GM12878 (cell line): ENCODE data around the gene FAM229A. TPM values are rescaled to one million over a fixed set of nuclear protein-coding genes. Genes with fewer than 3 reads are reported as not detected.

Experiments
- ATAC-seq: fragments of 200-7000 bp; cut with Tn5 transposase; 3 replicates; pipeline ENCODE4 v1.9.1; 2020; ENCODE audit warnings: mild to moderate bottlenecking, moderate library complexity
- BruUV-seq: library from RNA; stranded (reverse); fragments of 400-500 nt; replicated peaks from 2 replicates; lab custom pipeline; 2021; lab: Mats Ljungman, UMichigan
- CTCF ChIA-PET: fragments of 300-600 bp; sonication (Branson Sonifier 250); formaldehyde crosslinking; extraction: SDS; loops from one replicate; lab custom pipeline; 2021; ENCODE audit warnings: inconsistent platforms; lab: Yijun Ruan, JAX
- POLR2A ChIA-PET: fragments of 350-600 bp; formaldehyde crosslinking; extraction: SDS; loops from one replicate; lab custom pipeline; 2021; ENCODE audit warnings: inconsistent platforms; lab: Charles Lee
- RAD21 ChIA-PET: fragments of 300-600 bp; sonication (Branson Sonifier 250); formaldehyde crosslinking; loops from one replicate; lab custom pipeline; 2023; ENCODE audit warnings: antibody characterized with exemption; ENCODE audit not compliant: unreplicated experiment; lab: Charles Lee
- SMC1A ChIA-PET: fragments of 300-600 bp; sonication (Branson Sonifier 250); formaldehyde crosslinking; loops from one replicate; lab custom pipeline; 2023; ENCODE audit not compliant: unreplicated experiment, uncharacterized antibody; lab: Charles Lee
- DNase-seq: peaks from one replicate; pipeline ENCODE4 v3.0.0-alpha.2; 2011; ENCODE audit warnings: low read depth, low spot score
- FAIRE-seq: peaks from 3 replicates; lab custom pipeline; 2011; peaks lifted over from hg19 to GRCh38; lab: Jason Lieb, UNC
- H2AFZ ChIP-seq: 2 replicates; pipeline ENCODE4 v1.6.0; 2011; ENCODE audit warnings: low read depth, low read length, control low read depth; ENCODE audit not compliant: control insufficient read depth
- H3K27ac ChIP-seq: 2 replicates; pipeline ENCODE4 v1.5.1; 2011; ENCODE audit warnings: control low read depth; ENCODE audit not compliant: control insufficient read depth, insufficient read depth
- H3K27me3 ChIP-seq, 2 experiments: replicated peaks in 1 of 2; 2 replicates each; pipeline versions ENCODE4 v1.6.0 to v1.6.1; 2011; ENCODE audit warnings: low read length in 1 of 2; ENCODE audit not compliant: control insufficient read depth in 2 of 2, insufficient read depth in 2 of 2
- H3K36me3 ChIP-seq, 2 experiments: 2 replicates each; pipeline ENCODE4 v1.5.1; 2011; ENCODE audit warnings: low read length in 1 of 2; ENCODE audit not compliant: control insufficient read depth in 2 of 2, insufficient read depth in 2 of 2
- H3K4me1 ChIP-seq: 2 replicates; pipeline ENCODE4 v1.6.1; 2011; ENCODE audit warnings: mild to moderate bottlenecking, low read length, moderate library complexity, mixed read lengths; ENCODE audit not compliant: control insufficient read depth, insufficient read depth
- H3K4me2 ChIP-seq: 2 replicates; pipeline ENCODE4 v1.6.0; 2011; ENCODE audit warnings: control low read depth; ENCODE audit not compliant: control insufficient read depth, insufficient read depth
- H3K4me3 ChIP-seq: fragments of 200-600 bp; sonication (generic); 2 replicates; pipeline ENCODE4 v1.5.1; 2016
- H3K79me2 ChIP-seq: 2 replicates; pipeline ENCODE4 v1.6.0; 2011; ENCODE audit warnings: low read length; ENCODE audit not compliant: control insufficient read depth, insufficient read depth
- H3K9ac ChIP-seq: 2 replicates; pipeline ENCODE4 v1.8.0; 2011; ENCODE audit warnings: low read length, control low read depth, mixed read lengths; ENCODE audit not compliant: control insufficient read depth, insufficient read depth
- H3K9me3 ChIP-seq: replicated peaks from 3 replicates; pipeline ENCODE4 v1.5.1; 2011; ENCODE audit warnings: mild to moderate bottlenecking, low read length; ENCODE audit not compliant: control insufficient read depth, insufficient read depth
- H4K20me1 ChIP-seq: 2 replicates; pipeline ENCODE4 v1.6.0; 2011; ENCODE audit not compliant: control insufficient read depth, insufficient read depth
- BMI1 ChIP-seq: fragments of 450-650 bp; IDR thresholded peaks from 2 replicates; pipeline ENCODE4 v1.6.1; 2016; ENCODE audit warnings: mild to moderate bottlenecking, moderate library complexity, borderline replicate concordance
- CBFB ChIP-seq: IDR thresholded peaks from 2 replicates; pipeline ENCODE4 v1.6.1; 2016; ENCODE audit warnings: antibody characterized with exemption, low read depth
- GATAD2B ChIP-seq: fragments of 450-650 bp; conservative IDR thresholded peaks from 2 replicates; pipeline ENCODE4 v1.6.1; 2017; ENCODE audit warnings: low read depth, mild to moderate bottlenecking, moderate library complexity
- NBN ChIP-seq: fragments of 450-650 bp; IDR thresholded peaks from 2 replicates; pipeline ENCODE4 v1.6.1; 2016
- NR2C1 ChIP-seq: fragments of 450-650 bp; IDR thresholded peaks from 2 replicates; pipeline ENCODE4 v1.6.1; 2017; ENCODE audit warnings: antibody characterized with exemption, mild to moderate bottlenecking, moderate library complexity
- SMC3 ChIP-seq: IDR thresholded peaks from 2 replicates; pipeline ENCODE4 v1.6.1; 2011; ENCODE audit warnings: low read length, improper control_type of control experiment, borderline replicate concordance
- SREBF1 ChIP-seq: IDR thresholded peaks from 2 replicates; pipeline ENCODE4 v1.6.1; 2012; ENCODE audit warnings: mild to moderate bottlenecking, low read length
- TBL1XR1 ChIP-seq: IDR thresholded peaks from 2 replicates; pipeline ENCODE4 v1.6.1; 2012; ENCODE audit warnings: low read depth, low read length, improper control_type of control experiment
- ZNF384 ChIP-seq: IDR thresholded peaks from 2 replicates; pipeline ENCODE4 v1.6.1; 2012; ENCODE audit warnings: low read depth, mild to moderate bottlenecking, low read length, improper control_type of control experiment, borderline replicate concordance
- WGBS: methylation state at CpG from one replicate; pipeline ENCODE4 v1.1.6; 2016; ENCODE audit warnings: low lambda C conversion rate; ENCODE audit not compliant: insufficient replicate concordance, insufficient coverage; ENCODE audit errors: missing lambda C conversion rate; 5-methylcytosine and 5-hydroxymethylcytosine counted together
- in situ Hi-C: fragments of 300-500 bp; cut with MboI; formaldehyde crosslinking; loops from 9 replicates; pipeline ENCODE4 v1.14.3; 2018; ENCODE audit warnings: mixed read lengths
- intact Hi-C: fragments of 100-400 bp; cut with micrococcal nuclease; formaldehyde crosslinking; loops from one replicate; pipeline ENCODE4 v1.14.2; 2022; ENCODE audit not compliant: unreplicated experiment
- polyA plus RNA-seq, 11 experiments: library from polyadenylated mRNA; depleted of rRNA in 4 of 11; unstranded in 6 of 11; stranded (reverse) in 5 of 11; fragments of >200 nt; fragmentation: Nextera tagmentation in 4 of 11; fragmentation: Illumina TruSeq in 1 of 11; extraction: Ambion mirVana in 4 of 11; extraction: Trizol in 1 of 11; gene quantifications; 1 replicate in 1 of 11; 2 replicates in 10 of 11; pipeline versions ENCODE4 v1.2.1 to v1.2.3, GENCODE V29; 2011 to 2016; ENCODE audit warnings: inconsistent platforms in 2 of 11, missing spikeins in 2 of 11, low read depth in 1 of 11
- total RNA-seq, 4 experiments: library from RNA; depleted of rRNA in 3 of 4; stranded (reverse); fragments of >200 nt in 3 of 4; fragmentation: Illumina TruSeq in 1 of 4; extraction: Trizol in 1 of 4; gene quantifications; 2 replicates each; pipeline versions ENCODE4 v1.2.1 to v1.2.3, GENCODE V29; 2013 to 2021
- TF ChIP-seq, protein P1 (sequence below): fragments of 450-650 bp; IDR thresholded peaks from 2 replicates; pipeline ENCODE4 v1.6.1; 2017; ENCODE audit warnings: low read depth, mild to moderate bottlenecking, moderate library complexity
- TF ChIP-seq, protein P2 (sequence below): fragments of 150-350 bp; IDR thresholded peaks from 2 replicates; pipeline ENCODE4 v1.6.1; 2014; ENCODE audit warnings: mild to moderate bottlenecking, low read depth, low read length

FAM229A gene
- total and polyA plus RNA-seq, 10 of the 15 experiments (the other 5 are each of a cell fraction or from before 2014, with no cell fraction given) = 0.02 to 5.3 (median 1.4) TPM; not detected in 1

DNA sequence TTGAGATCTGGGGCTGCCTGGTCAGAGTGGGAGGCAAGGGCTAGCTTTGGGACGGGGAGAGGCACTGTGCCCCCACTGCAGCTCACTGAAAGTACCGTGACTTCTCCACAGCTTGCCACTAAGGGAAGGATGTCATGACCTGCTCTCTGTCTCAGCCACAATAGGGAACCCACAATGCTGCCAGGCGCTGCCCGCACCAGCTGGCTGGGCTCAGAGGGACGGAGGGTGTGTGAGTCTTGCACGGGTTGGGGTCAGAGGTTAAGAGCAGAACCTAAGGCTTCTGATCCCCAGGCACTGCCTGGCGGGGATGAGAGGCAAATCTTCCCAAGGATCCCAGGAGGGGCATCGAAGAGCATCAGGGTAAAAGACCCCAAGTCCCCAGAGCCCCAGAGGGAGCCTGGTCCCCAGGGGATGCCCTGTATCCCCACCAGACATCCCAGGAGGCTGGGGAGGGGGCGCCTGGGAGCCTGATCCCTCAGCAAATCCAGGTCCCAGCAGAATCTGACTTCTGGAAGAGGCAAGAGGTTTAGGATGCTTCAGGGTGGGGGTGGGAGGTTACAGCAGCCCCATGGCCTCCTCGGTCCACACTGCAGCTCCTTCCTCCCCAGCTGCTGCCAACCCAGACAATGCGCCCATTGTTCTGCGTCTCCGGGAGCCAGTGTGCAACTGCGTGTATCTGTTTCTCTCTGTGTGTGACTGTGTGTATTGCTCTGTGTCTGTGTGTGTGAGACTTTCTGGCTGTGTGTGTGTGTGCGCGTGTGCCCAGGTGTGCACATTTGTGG, 24.2 kb downstream of the FAM229A start (continued):
- TF ChIP-seq, protein P1, sequence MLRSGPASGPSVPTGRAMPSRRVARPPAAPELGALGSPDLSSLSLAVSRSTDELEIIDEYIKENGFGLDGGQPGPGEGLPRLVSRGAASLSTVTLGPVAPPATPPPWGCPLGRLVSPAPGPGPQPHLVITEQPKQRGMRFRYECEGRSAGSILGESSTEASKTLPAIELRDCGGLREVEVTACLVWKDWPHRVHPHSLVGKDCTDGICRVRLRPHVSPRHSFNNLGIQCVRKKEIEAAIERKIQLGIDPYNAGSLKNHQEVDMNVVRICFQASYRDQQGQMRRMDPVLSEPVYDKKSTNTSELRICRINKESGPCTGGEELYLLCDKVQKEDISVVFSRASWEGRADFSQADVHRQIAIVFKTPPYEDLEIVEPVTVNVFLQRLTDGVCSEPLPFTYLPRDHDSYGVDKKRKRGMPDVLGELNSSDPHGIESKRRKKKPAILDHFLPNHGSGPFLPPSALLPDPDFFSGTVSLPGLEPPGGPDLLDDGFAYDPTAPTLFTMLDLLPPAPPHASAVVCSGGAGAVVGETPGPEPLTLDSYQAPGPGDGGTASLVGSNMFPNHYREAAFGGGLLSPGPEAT = no peak
- no peak for TF ChIP-seq ZNF384
- TF ChIP-seq NR2C1 = peak; percentile 77
- TF ChIP-seq SMC3 = no peak
- TF ChIP-seq, all 136 proteins: peak for 16

DNA sequence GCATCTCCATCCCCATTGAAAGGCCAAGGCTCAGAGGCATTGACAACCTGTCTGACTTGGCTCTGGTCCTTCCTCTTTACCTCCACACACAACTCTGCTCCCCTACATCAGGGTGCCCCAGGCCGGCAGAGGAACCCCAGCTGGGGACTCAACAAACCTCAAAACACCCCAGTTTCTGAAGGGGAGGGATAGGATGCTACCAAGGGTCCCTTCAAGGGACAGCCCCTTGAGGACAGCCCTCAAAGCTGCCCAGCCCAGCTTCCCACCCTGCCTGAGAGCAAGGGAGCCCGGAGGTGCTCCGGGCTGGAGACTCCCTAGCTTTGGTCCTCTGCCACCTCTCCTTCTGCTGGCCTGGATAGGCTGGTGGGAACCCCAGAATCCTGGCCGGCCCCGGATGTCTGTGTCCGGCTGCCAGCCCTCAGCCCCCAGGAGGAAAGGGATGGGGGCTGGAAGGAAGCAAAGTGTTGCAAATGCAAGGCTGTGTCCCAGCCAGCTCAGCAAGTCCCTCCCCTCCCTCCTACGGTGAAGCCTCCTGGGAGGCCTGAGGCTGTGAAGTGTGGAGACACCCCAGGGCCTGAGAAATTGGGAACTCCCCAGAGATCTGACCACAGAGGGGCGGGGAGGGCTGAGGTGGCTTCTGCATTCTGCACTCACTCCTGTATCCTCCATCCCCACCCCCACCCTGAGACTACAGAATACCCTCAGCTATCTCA, 25.2 kb downstream of the FAM229A start:
- POLR2A ChIA-PET = interaction anchor here (0.5 to 3.8 kb wide), 16 partner anchors 15 to 482 kb away, joined by 3 to 46 read pairs (median 4); partner anchors contain the start of genes BSDC1, CCDC28B, LCK and TXLNA
- RAD21 ChIA-PET = interaction anchor here (0.7 to 3.2 kb wide), 21 partner anchors 9 to 484 kb away, joined by 3 to 30 read pairs (median 5); partner anchors contain the start of genes BSDC1, LCK and TXLNA
- H3K4me1 ChIP-seq = peaks cover 65% of the 10 kb centered on the region
- H3K79me2 ChIP-seq = peaks cover 24% of the 10 kb centered on the region
- H3K9me3 ChIP-seq = no peaks in the 10 kb centered on the region
- ATAC-seq (peak; percentile 65), FAIRE-seq (no peak), DNase-seq (peak; percentile 76)
- H3K4me3 ChIP-seq = peak overlapping the region; percentile 39; the same call in 1 of the 2 replicates
- peak overlapping the region; percentile 64; the same call in 1 of the 2 replicates for H3K9ac ChIP-seq
- CTCF ChIA-PET = interaction anchor here (0.9 to 2.4 kb wide), 18 partner anchors 10 to 156 kb away, joined by 3 to 17 read pairs (median 4); partner anchors contain the start of genes BSDC1 and CCDC28B
- no TSS peak for BruUV-seq
- in situ Hi-C loops = no loop called here
- peak overlapping the region; percentile 78 for H3K4me2 ChIP-seq
- no peaks in the 10 kb centered on the region for H4K20me1 ChIP-seq
- SMC1A ChIA-PET = interaction anchor here (0.9 to 3.4 kb wide), 11 partner anchors 10 to 121 kb away, joined by 3 to 16 read pairs (median 6); partner anchors contain the start of gene BSDC1
- WGBS = 0% methylated on average over 7 of the region's 8 CpGs
- intact Hi-C loops = loop anchor here (2.0 kb wide), 1 partner anchor 14 kb away; no protein-coding TSS in a partner anchor
- H3K36me3 ChIP-seq = peaks cover 6 to 7% of the 10 kb centered on the region in 2 experiments
- H2AFZ ChIP-seq = no peak overlapping the region
- H3K27me3 ChIP-seq = no peaks in the 10 kb centered on the region
- peak overlapping the region; percentile 81 for H3K27ac ChIP-seq
- 0 out of 2 replicates have a peak, but pooled peaks have one; percentile 20 for TF ChIP-seq TBL1XR1
- peak; percentile 84 for TF ChIP-seq GATAD2B
- no peak for TF ChIP-seq BMI1
- no peak for TF ChIP-seq SREBF1
- TF ChIP-seq, protein P2, sequence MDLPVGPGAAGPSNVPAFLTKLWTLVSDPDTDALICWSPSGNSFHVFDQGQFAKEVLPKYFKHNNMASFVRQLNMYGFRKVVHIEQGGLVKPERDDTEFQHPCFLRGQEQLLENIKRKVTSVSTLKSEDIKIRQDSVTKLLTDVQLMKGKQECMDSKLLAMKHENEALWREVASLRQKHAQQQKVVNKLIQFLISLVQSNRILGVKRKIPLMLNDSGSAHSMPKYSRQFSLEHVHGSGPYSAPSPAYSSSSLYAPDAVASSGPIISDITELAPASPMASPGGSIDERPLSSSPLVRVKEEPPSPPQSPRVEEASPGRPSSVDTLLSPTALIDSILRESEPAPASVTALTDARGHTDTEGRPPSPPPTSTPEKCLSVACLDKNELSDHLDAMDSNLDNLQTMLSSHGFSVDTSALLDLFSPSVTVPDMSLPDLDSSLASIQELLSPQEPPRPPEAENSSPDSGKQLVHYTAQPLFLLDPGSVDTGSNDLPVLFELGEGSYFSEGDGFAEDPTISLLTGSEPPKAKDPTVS = no peak
- TF ChIP-seq NBN = peak; percentile 43; the same call in 1 of the 2 replicates
- TF ChIP-seq CBFB = 0 out of 2 replicates have a peak, but pooled peaks have one; percentile 44
